Thyroid gland (tissue), 4 donors: ENCODE results near the gene LSM7. TPM values are rescaled to one million over a fixed set of nuclear protein-coding genes. Genes with fewer than 3 reads are reported as not detected.
"Not testable (repeated sequence)": the region's sequence is repeated elsewhere in the genome, so short reads cannot be mapped to it uniquely, and the experiment has no call there.

Source experiments
- DNase-seq, 2 donors: peaks; one replicate each; pipeline ENCODE4 v3.0.0-alpha.2; 2019
- H3K27ac ChIP-seq, 3 donors: fragments of 200-600 bp; sonication (generic); 1 replicate in 2 of 3; 2 replicates in 1 of 3; pipeline ENCODE4 v1.5.1; 2016 to 2019; ENCODE audit warnings: mild to moderate bottlenecking in 1 of 3, moderate library complexity in 1 of 3
- H3K27me3 ChIP-seq: fragments of 200-600 bp; sonication (generic); one replicate; pipeline ENCODE4 v1.5.1; 2019
- H3K36me3 ChIP-seq, 2 donors: fragments of 200-600 bp; sonication (generic); one replicate each; pipeline ENCODE4 v1.5.1; 2016 to 2019
- H3K4me1 ChIP-seq, 2 donors: fragments of 200-600 bp; sonication (generic); one replicate each; pipeline ENCODE4 v1.5.1; 2017 to 2019
- H3K4me3 ChIP-seq, 3 donors: fragments of 200-600 bp; sonication (generic); replicated peaks in 1 of 3; 1 replicate in 2 of 3; 2 replicates in 1 of 3; pipeline ENCODE4 v1.5.1; 2016; ENCODE audit warnings: mild to moderate bottlenecking in 1 of 3
- H3K9me3 ChIP-seq: fragments of 200-600 bp; sonication (generic); one replicate; pipeline ENCODE4 v1.5.1; 2017
- POLR2A ChIP-seq, 2 donors: fragments of 450-650 bp; IDR thresholded peaks; one replicate each; pipeline ENCODE4 v1.6.1; 2017; ENCODE audit warnings: antibody characterized with exemption in 2 of 2, mild to moderate bottlenecking in 2 of 2, moderate library complexity in 1 of 2
- WGBS, 2 donors: methylation state at CpG; one replicate each; pipeline ENCODE4 v1.1.5; 2017; 5-methylcytosine and 5-hydroxymethylcytosine counted together
- intact Hi-C: fragments of 100-400 bp; cut with DNase I; formaldehyde crosslinking; loops from one replicate; pipeline ENCODE4 v1.15.1; 2023
- total RNA-seq, 4 donors: library from RNA; depleted of rRNA; stranded (reverse); fragments of >200 nt; gene quantifications; one replicate each; pipeline ENCODE4 v1.2.3, GENCODE V29; 2016
- TF ChIP-seq, protein P1 (sequence below), 6 experiments: fragments of 200-600 bp in 3 of 6; fragments of 450-650 bp in 3 of 6; sonication (generic) in 3 of 6; IDR thresholded peaks; one replicate each; pipeline ENCODE4 v1.5.1; 2016 to 2019; ENCODE audit warnings: antibody characterized with exemption in 6 of 6, mild to moderate bottlenecking in 2 of 6, inconsistent platforms in 1 of 6, moderate library complexity in 1 of 6

The LSM7 gene
- total RNA-seq, 4 donors from 2014 or later: 21.1 to 139 (median 55.1) TPM

- TF ChIP-seq, protein P1, sequence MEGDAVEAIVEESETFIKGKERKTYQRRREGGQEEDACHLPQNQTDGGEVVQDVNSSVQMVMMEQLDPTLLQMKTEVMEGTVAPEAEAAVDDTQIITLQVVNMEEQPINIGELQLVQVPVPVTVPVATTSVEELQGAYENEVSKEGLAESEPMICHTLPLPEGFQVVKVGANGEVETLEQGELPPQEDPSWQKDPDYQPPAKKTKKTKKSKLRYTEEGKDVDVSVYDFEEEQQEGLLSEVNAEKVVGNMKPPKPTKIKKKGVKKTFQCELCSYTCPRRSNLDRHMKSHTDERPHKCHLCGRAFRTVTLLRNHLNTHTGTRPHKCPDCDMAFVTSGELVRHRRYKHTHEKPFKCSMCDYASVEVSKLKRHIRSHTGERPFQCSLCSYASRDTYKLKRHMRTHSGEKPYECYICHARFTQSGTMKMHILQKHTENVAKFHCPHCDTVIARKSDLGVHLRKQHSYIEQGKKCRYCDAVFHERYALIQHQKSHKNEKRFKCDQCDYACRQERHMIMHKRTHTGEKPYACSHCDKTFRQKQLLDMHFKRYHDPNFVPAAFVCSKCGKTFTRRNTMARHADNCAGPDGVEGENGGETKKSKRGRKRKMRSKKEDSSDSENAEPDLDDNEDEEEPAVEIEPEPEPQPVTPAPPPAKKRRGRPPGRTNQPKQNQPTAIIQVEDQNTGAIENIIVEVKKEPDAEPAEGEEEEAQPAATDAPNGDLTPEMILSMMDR (IDR thresholded peaks at IDR 0.05): no peak
- no peak for TF ChIP-seq POLR2A (IDR thresholded peaks at IDR 0.05)
- Histone ChIP-seq H3K4me1 (peaks cover 0 to 11% of the 10 kb centered on the region in 2 donors), H3K27me3 (no peaks in the 10 kb centered on the region), H3K36me3 (no peaks in the 10 kb centered on the region), H3K4me3 (no peak overlapping the region), H3K9me3 (no peaks in the 10 kb centered on the region), H3K27ac (no peak overlapping the region)
- intact Hi-C loops: no loop called here
- WGBS, 2 donors: 70 to 72% methylated on average over 11 of the region's 11 CpGs
- DNase-seq: no peak
These were observed 45.5 kb downstream of the LSM7 start for GRCh38 chr19:2282862-2283237.

DNA sequence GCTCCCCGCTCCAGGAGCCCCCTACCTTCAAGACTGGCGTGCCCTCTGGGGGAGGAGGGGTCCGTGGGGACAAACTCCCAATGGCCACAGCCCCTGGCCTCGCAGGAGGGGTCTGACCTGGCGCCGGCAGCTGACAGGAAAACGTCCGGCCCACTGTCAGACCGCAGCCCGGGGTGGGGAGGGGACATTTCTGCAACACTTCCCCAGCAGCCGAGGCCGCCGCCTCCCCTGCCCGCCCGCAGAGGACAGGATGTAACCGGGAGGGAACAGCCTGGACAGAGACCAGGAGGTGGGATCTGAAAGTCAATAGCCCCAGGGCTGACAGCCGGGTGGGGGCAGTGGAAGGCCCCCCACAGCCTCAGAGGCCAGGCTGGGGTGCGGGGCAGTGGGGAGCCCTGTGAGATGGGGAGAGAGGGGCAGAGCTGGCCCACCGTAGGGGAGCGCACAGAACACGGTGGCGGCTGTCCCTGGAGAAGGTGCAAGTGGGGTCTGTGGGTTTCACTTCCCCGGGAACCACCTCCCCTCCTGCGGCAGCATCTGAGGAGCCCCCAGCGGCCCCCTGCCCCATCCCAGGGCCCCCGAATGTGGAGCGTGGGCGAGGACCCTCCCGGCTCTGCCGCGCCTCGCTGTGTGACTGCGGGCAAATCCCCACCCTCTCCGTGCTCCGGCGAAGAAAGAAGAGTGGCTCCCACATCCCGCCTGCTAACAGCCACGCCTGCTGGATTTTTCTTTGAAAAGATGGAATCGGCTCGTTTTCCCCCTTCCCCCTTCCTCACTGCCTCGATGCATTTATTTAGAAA is 46.1 kb downstream of the LSM7 start, which contains the start of gene PEAK3:
Gene PEAK3 (minus strand): TSS at position 114 of the 800 bp plus-strand sequence. CDS start 1,244 bp downstream, outside the sequence.
- peaks cover 0 to 11% of the 10 kb centered on the region in 2 donors for H3K4me1 ChIP-seq
- DNase-seq: peak; percentile 50
- intact Hi-C loops: no loop called here
- no peaks in the 10 kb centered on the region for H3K9me3 ChIP-seq
- H3K36me3 ChIP-seq: no peaks in the 10 kb centered on the region
- TF ChIP-seq POLR2A (IDR thresholded peaks at IDR 0.05): peak in 1 of 2 donors; percentile 12
- TF ChIP-seq, protein P1 (IDR thresholded peaks at IDR 0.05): no peak
- WGBS, 2 donors: 17 to 26% methylated on average over 13 to 15 of the region's 41 CpGs
- H3K4me3 ChIP-seq: peak within 1 kb of the TSS in 1 of 3 donors; percentile 15
- H3K27ac ChIP-seq: peak within 1 kb of the TSS in 1 of 3 donors; percentile 28
- H3K27me3 ChIP-seq: no peaks in the 10 kb centered on the region

- peaks cover 0 to 11% of the 10 kb centered on the region in 2 donors for H3K4me1 ChIP-seq
- peak overlapping the region in 1 of 3 donors; percentile 28 for H3K27ac ChIP-seq
- H3K36me3 ChIP-seq, DNase-seq, H3K9me3 ChIP-seq, intact Hi-C loops, H3K4me3 ChIP-seq, H3K27me3 ChIP-seq: not testable (repeated sequence)
- WGBS, 2 donors: 25% methylated on average over 2 of the region's 16 CpGs; no CpG with 5 or more reads in 1 of the 2 donors
These were observed 46.9 kb downstream of the LSM7 start for GRCh38 chr19:2281265-2282061.

GRCh38 chr19:2280633-2281264 is 47.6 kb downstream of the LSM7 start:
- Histone ChIP-seq H3K9me3 (no peaks in the 10 kb centered on the region), H3K27me3 (no peaks in the 10 kb centered on the region), H3K27ac (no peak overlapping the region), H3K36me3 (no peaks in the 10 kb centered on the region), H3K4me3 (no peak overlapping the region), H3K4me1 (peaks cover 0 to 11% of the 10 kb centered on the region in 2 donors)
- intact Hi-C loops: no loop called here
- DNase-seq: no peak
- no peak for TF ChIP-seq POLR2A (IDR thresholded peaks at IDR 0.05)
- TF ChIP-seq, protein P1 (IDR thresholded peaks at IDR 0.05): no peak
- WGBS, 2 donors: 76 to 79% methylated on average over 17 to 24 of the region's 26 CpGs

DNA sequence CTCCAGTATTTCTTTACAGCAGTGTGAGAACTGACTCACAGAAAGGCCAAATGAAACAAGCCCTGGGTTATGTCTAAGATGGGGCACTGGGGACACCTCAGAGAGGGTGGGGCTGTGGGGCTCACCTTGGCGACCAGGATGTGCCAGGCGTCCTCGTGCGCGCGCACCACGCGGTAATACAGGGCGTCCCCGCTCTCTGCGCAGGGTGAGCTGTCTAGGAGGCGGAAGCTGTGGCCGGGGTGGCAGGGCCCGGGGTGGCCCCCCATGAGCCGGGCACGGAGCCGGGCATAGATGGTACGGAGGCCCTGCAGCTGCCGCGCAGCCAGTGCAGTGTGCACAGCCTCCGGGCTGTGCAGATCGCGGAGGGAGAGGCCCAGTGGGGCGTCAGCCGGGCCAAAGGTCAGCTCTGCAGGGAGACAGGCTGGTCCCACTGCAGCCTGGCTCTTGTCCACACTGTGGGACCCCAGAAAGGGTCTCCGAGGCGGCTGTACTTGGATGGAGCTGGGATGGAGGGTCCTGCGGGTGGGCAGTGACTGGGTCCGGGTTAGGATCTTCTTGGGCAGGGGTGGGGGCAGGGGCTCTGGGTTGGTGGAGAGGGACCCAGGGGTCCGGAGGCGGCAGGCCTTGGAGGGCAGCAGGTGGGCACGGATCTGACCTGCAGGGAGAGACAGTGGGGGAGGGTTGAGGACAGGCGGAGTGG is 49.8 kb downstream of the LSM7 start:
- no peaks in the 10 kb centered on the region for H3K27me3 ChIP-seq
- 90 to 91% methylated on average over 20 to 27 of the region's 33 CpGs for WGBS, 2 donors
- H3K27ac ChIP-seq: no peak overlapping the region
- TF ChIP-seq, protein P1 (IDR thresholded peaks at IDR 0.05): no peak
- no peak for TF ChIP-seq POLR2A (IDR thresholded peaks at IDR 0.05)
- intact Hi-C loops: no loop called here
- peaks cover 5 to 26% of the 10 kb centered on the region in 2 donors for H3K4me1 ChIP-seq
- DNase-seq: no peak
- H3K36me3 ChIP-seq: no peaks in the 10 kb centered on the region
- no peak overlapping the region for H3K4me3 ChIP-seq
- H3K9me3 ChIP-seq: no peaks in the 10 kb centered on the region
